Activated CD8-positive, alpha-beta memory T cell treated with anti-CD3 and anti-CD28 coated beads, Interleukin-2, amount 50 U/mL, for 24 hours (primary cell): Measurements from ENCODE around the gene CWC25.
"Not testable (repeated sequence)": the region's sequence is repeated elsewhere in the genome, so short reads cannot be mapped to it uniquely, and the experiment has no call there.

Experiments
- DNase-seq: peaks from one replicate; pipeline ENCODE4 v3.0.0-alpha.2; 2020; ENCODE audit errors: extremely low read depth

Gene CWC25

GRCh38 chr17:38852771-38853291 is 27.7 kb upstream of the CWC25 start:
- DNase-seq, result no peak

- no peak for DNase-seq
Measured at GRCh38 chr17:38851434-38851833, 26.3 kb upstream of the CWC25 start.

- DNase-seq, result no peak
Measured at GRCh38 chr17:38850374-38850773, 25.3 kb upstream of the CWC25 start.

GRCh38 chr17:38848939-38849605 is 24.0 kb upstream of the CWC25 start:
- no peak for DNase-seq

- no peak for DNase-seq
Measured at GRCh38 chr17:38848557-38848891, 23.4 kb upstream of the CWC25 start.

- no peak for DNase-seq
Measured at GRCh38 chr17:38844261-38844757, 19.2 kb upstream of the CWC25 start.

GRCh38 chr17:38825762-38826247 is 684 bp upstream of the CWC25 start:
- no peak for DNase-seq

- DNase-seq, result no peak
Measured at GRCh38 chr17:38815576-38816193, 9.4 kb downstream of the CWC25 start.

- DNase-seq, result no peak
Measured at GRCh38 chr17:38809828-38810227, 15.3 kb downstream of the CWC25 start.

- no peak for DNase-seq
Measured at GRCh38 chr17:38800237-38800760, 24.8 kb downstream of the CWC25 start.

- peak; percentile 74 for DNase-seq
Measured at GRCh38 chr17:38799501-38800236, 25.5 kb downstream of the CWC25 start, which contains the start of gene PIP4K2B. TSS of gene PIP4K2B (minus strand) at chr17:38799556. CDS start at chr17:38799424, 132 bp downstream.

- peak; percentile 2 for DNase-seq
Measured at GRCh38 chr17:38798614-38799500, 26.3 kb downstream of the CWC25 start.

- no peak for DNase-seq
Measured at GRCh38 chr17:38797828-38798227, 27.3 kb downstream of the CWC25 start.

- no peak for DNase-seq
Measured at GRCh38 chr17:38797158-38797490, 28.0 kb downstream of the CWC25 start.

GRCh38 chr17:38796451-38797157 is 28.5 kb downstream of the CWC25 start:
- no peak for DNase-seq

- DNase-seq, result no peak
Measured at GRCh38 chr17:38794221-38794620, 30.9 kb downstream of the CWC25 start.

- no peak for DNase-seq
Measured at GRCh38 chr17:38791162-38791561, 34.0 kb downstream of the CWC25 start.

- DNase-seq, result not testable (repeated sequence)
Measured at GRCh38 chr17:38790148-38790707, 34.9 kb downstream of the CWC25 start.

GRCh38 chr17:38789185-38789584 is 35.9 kb downstream of the CWC25 start:
- no peak for DNase-seq

- not testable (repeated sequence) for DNase-seq
Measured at GRCh38 chr17:38787999-38788398, 37.1 kb downstream of the CWC25 start.
